ENCODE results near the gene PNPLA2.

Gene PNPLA2

GRCh38 chr11:846496-847098 lies 27.9 kb downstream of the PNPLA2 start:
- DNase-seq = no peak

- DNase-seq = no peak
These were observed 29.2 kb downstream of the PNPLA2 start for GRCh38 chr11:847876-848275.

DNA sequence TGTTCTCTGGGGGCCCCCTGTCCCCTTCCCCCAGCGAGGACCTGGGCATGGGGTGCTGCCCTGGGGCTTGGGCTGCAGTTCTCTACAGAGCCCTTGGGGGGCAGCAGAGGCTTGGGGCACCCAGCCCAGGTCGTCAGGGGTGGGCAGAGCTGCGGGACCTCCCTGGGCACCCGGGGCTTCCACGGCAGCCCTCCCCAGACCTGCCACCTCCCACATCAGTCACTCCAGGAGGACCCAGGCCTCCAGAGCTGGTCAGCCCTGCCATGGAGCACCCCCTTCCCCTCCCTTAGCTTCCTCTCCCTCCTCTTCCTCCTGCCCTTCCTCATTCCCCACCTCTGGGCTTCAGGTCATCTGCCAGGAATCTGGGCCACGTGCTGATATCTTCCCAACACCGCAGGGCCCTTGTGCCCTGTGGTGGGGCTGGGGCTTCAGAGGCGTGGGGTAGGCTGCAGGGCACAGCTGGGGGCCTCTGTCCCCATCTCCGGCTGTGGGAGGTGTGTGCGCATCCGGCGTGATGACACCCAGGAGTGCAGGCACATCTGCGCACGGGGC lies 29.7 kb downstream of the PNPLA2 start:
- DNase-seq = no peak

- no peak for DNase-seq
These were observed 30.6 kb downstream of the PNPLA2 start for GRCh38 chr11:849104-849824.

DNA sequence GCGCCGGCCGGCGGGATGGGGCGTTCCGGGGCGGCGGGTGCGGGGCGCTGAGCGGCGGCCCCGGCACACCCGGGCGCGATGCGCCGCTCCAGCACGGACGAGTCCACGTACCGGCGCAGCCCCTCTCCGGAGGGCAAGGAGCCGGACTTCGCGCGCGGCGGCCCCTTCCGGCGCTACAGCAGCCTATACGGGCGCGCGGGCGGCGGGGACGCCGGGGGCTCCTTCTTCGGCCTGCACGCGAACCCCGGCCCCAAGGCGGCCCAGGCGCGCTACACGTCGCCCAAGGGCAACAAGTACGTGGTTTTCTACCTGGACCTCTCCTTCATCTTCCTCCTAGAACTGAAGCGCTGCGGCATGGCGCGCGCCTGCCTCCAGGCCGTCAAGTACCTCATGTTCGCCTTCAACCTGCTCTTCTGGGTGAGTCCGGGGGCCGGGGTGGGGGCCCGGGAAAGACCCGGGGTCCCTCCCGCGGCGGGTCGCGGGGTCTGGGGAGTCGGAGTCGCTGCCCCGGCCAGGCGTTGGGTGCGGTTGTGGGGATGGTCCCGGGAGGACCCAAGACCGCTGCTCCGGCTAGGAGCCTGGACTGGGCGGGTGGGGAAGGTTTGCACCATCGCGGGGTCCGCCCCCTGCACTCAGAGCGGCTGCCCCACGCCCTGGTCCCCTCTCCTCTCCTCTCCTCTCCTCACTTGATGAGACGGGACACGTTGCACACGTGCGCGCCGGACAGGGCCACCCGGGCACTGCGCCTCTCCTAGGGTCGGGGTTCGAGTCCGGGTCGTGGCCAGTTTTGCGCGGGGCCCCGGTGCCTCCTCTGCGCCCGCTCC lies 31.4 kb downstream of the PNPLA2 start:
- no peak for DNase-seq

DNA sequence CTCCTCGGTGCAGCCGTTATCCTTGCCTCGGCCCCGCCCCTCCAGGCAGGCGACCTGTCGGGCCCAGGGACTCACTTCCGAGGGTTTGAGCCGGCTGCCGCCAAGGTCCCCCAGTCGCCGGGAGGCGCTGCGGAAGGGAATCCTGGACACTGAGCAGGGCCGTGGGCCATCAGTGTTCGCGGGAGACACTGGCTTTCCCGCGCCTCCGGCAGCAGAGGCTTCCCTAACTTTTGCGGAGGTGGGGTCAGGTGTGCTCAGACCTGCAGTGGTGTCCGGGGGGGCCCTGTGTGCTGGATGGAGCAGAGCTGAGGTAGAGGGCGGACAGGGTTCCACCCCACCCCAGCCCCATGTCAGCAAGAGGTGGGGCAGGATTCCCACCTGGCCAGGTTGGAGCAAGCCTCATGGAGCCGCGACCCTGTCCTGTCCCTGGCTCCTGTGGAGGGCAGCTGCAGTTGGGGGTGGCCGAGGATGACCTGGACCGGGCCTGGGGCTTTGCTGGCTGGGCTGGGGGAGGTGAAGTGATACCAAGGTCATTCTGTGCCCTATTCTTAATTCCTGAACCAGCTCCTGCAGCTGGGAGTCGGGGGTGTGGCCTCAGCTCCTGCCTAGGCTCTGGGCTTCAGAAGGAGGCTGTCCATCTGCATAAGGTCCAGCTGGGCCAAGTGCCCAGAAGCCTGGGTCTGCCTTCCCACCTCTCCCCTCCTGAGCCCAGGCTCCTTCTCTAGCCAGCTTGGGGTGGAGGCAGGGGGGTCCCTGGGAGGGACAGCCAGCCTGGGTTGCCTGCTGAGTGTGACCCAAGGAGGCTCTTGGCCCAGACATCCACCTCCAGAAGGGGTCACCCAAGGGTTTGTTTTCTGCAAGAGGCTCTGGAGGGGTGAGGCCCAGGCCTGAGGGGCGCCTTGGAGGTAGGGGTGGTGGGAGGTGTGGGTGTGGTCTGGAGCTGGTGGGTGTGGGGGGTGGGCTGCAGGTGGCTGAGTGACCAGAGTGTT lies 32.4 kb downstream of the PNPLA2 start:
- no peak for DNase-seq

DNA sequence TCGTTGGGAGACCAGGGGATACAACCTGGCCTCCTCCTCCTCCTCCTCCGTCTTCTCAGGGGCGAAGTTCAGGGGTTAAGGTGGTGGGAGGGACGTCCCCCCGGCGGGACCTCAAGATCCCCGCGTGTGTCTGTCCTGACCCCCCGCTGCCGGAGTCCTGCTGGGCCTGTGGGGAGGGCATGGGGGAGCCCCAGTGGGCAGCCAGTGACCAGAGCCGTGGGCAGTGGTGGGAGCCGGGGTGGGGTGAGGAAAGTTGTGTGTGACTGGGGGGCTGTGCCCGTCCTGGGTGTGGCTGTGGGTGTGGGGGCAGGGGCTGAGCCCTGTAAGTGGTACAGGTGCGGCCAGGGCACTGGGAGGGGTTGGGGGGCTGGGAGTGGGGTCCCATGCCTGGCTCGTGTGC lies 34.0 kb downstream of the PNPLA2 start:
- no peak for DNase-seq

- no peak for DNase-seq
These were observed 35.2 kb downstream of the PNPLA2 start for GRCh38 chr11:853682-854448.

- no peak for DNase-seq
These were observed 36.1 kb downstream of the PNPLA2 start for GRCh38 chr11:854601-855329.

GRCh38 chr11:855330-855674 lies 36.6 kb downstream of the PNPLA2 start:
- no peak for DNase-seq

DNA sequence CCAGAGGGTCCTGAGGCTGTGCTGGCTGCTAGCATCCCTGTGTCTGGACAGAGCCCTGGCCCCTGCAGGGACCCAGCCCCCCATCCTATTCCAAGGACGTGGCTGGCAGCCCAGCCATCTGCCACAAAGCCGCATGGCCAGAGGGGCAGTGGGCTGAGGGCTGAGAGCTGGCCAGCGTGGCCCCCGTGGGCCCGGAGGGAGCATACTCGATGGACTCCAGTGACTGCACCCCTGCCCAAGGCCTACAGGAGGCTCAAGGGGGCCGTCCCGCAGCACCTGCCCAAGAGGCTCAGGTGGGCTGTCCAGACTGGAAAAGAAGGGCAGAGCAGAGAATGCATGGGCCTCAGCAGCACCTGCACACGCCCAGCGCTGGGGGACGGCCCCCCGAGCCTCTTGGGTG lies 37.1 kb downstream of the PNPLA2 start:
- DNase-seq = no peak

- DNase-seq = no peak
These were observed 37.7 kb downstream of the PNPLA2 start for GRCh38 chr11:856397-856796.

GRCh38 chr11:858053-858761 lies 39.5 kb downstream of the PNPLA2 start:
- no peak for DNase-seq

GRCh38 chr11:858762-859339 lies 40.1 kb downstream of the PNPLA2 start:
- DNase-seq = no peak

DNA sequence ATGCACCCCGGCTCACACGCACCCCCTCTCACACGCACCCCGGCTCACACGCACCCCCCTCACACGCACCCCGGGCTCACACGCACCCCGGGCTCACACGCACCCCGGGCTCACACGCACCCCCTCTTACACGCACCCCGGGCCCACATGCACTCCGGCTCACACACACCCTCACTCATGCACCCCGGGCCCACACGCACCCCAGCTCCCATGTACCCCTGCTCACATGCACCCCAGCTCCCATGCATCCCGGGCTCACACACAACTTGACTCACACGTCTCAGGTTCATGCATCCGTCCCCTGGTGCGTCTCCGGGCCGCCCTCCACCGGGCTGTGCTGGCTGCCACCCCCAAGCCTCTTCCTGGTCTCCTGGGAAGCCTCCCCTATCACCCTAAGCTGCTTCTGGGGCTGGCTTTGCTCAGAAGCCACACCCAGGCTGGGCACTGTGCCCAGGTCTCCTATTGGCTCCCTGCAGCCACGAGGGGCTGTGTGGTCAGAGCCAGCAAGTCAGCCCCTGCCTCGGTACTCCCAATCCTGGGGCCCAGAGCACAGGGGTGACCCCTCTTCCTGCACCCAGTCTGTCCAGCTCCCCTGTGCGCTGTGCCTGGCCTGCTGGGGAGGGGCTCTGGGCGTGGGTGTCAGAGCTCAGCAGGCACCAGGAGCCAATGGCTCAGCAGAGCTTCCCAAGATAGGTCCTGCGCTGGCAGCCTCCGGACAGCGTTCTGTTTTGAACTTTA lies 40.8 kb downstream of the PNPLA2 start:
- peak; percentile 85 for DNase-seq

DNA sequence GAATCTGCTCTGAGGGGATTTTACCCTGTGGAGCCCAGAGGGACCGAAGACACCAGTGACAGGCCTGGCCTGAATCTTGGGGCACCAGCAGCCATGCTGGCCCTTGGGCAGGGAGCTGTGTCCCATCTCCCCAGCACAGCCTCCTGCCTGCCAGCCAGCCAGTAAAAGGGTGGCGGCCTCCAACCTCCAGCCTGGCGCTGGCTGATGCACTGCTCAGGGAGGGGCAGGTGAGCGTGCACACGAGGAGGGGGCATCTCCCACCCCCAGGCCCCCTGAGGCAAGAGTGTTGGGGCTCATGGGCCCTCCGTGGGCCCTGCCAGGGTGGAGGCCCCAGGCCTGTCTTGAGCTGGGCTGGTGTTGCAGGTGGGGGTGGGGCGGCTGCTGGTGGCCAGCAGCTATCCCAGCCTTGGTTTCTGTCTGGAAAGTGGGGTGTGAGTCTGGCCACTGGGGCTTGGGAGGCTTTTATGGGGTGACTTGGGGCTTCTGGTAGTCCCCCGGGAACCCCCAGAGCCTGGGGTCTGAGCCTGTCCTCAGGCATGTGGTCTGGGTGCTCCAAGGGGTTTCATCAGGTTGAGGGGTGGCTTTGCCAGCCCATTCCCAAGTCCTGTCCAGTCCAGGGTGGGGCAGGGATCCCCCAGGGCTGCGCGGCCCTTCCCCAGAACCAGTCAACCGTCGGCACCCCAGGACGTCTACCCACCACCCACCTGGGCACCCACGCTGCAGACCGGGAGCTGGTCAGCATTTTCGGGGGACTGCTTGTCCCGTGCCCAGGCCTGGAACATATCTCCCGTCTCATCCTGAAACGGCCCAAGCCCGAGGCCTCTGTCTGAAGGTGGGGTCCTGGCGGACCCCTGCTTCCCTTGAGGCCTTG lies 41.8 kb downstream of the PNPLA2 start:
- DNase-seq = no peak

DNA sequence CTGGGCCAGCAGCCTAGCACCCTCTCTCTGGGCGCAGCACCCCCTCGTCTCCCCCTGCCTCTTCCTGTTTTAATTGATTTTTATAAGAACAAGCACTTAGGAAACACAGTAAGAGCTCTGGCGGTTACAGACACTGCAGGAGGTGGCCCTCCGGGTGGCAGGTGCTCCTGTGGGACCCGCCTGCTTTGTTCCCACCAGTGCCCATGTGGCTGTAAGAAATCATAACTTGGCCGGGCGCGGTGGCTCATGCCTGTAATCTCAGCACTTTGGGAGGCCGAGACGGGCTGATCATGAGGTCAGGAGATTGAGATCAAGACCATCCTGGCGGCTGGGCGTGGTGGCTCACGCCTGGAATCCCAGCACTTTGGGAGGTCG lies 42.4 kb downstream of the PNPLA2 start:
- no peak for DNase-seq

DNA sequence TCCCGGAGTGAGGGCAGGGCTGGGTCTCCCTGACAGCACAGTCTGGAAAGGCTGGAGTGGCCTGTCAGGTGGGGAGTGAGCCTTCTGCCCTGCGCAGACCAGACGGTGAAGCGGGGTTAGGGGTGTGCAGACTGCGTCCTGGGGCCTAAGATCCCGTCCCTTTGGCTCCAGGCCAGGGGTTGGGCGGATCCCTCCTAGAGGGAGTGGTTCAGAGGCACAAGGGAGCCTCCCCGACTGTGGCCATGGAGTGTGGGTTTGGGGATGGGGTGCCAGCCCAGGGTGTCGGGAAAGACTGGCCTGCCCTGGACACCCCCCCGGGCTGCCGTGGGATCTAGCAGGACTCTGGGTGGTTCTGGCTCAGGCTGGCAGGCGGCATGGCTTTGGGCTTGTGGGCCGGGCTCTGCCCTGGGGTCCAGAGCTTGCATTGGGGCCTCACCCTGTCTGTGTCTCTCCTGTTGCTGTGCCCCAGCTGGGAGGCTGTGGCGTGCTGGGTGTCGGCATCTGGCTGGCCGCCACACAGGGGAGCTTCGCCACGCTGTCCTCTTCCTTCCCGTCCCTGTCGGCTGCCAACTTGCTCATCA lies 43.5 kb downstream of the PNPLA2 start:
- no peak for DNase-seq

All from left hindlimb (tissue), 1 donor.